IPS-18a (cell line): ENCODE data around the gene SLC25A34.
"Not testable (repeated sequence)": the region's sequence is repeated elsewhere in the genome, so short reads cannot be mapped to it uniquely, and the experiment has no call there.

Source experiments
- H3K27ac ChIP-seq: one replicate; pipeline ENCODE4 v1.5.1; 2013; ENCODE audit warnings: low read length
- H3K27me3 ChIP-seq: one replicate; pipeline ENCODE4 v1.6.1; 2013; ENCODE audit warnings: mild to moderate bottlenecking, low read length; ENCODE audit not compliant: control insufficient read depth, insufficient read depth
- H3K36me3 ChIP-seq: one replicate; pipeline ENCODE4 v1.6.1; 2013; ENCODE audit warnings: low read depth, low read length; ENCODE audit not compliant: control insufficient read depth
- H3K4me1 ChIP-seq: one replicate; pipeline ENCODE4 v1.6.1; 2013; ENCODE audit warnings: low read depth, low read length; ENCODE audit not compliant: control insufficient read depth
- H3K4me3 ChIP-seq: one replicate; pipeline ENCODE4 v1.5.1; 2013; ENCODE audit warnings: low read length
- H3K9ac ChIP-seq: one replicate; pipeline ENCODE4 v1.6.1; 2013; ENCODE audit warnings: mild to moderate bottlenecking, low read length, moderate library complexity
- H3K9me3 ChIP-seq: one replicate; pipeline ENCODE4 v1.6.1; 2013; ENCODE audit warnings: low read depth, low read length; ENCODE audit not compliant: control insufficient read depth

The SLC25A34 gene

GRCh38 chr1:15736038-15736891 is at the start of gene SLC25A34:
TSS of gene SLC25A34 (plus strand) at chr1:15736258. CDS start at chr1:15736486, 228 bp downstream.
- H3K27ac ChIP-seq, result no peak within 1 kb of the TSS
- H3K27me3 ChIP-seq, result no peaks in the 10 kb centered on the region
- no peak within 1 kb of the TSS for H3K9ac ChIP-seq
- peaks cover 12% of the 10 kb centered on the region for H3K36me3 ChIP-seq
- no peaks in the 10 kb centered on the region for H3K4me1 ChIP-seq
- no peaks in the 10 kb centered on the region for H3K9me3 ChIP-seq
- no peak within 1 kb of the TSS for H3K4me3 ChIP-seq

- no peak overlapping the region for H3K4me3 ChIP-seq
- no peaks in the 10 kb centered on the region for H3K27me3 ChIP-seq
- no peak overlapping the region for H3K27ac ChIP-seq
- H3K9ac ChIP-seq, result no peak overlapping the region
- no peaks in the 10 kb centered on the region for H3K4me1 ChIP-seq
- no peaks in the 10 kb centered on the region for H3K9me3 ChIP-seq
- no peaks in the 10 kb centered on the region for H3K36me3 ChIP-seq
Observed at GRCh38 chr1:15687446-15687845, 48.6 kb upstream of the SLC25A34 start.

- Histone ChIP-seq H3K9ac (no peak overlapping the region), H3K27ac (no peak overlapping the region), H3K36me3 (no peaks in the 10 kb centered on the region), H3K4me1 (no peaks in the 10 kb centered on the region), H3K27me3 (no peaks in the 10 kb centered on the region), H3K9me3 (no peaks in the 10 kb centered on the region), H3K4me3 (no peak overlapping the region)
Observed at GRCh38 chr1:15690317-15690716, 45.7 kb upstream of the SLC25A34 start.

GRCh38 chr1:15691434-15692032 is 44.5 kb upstream of the SLC25A34 start:
- no peak overlapping the region for H3K27ac ChIP-seq
- no peak overlapping the region for H3K9ac ChIP-seq
- no peaks in the 10 kb centered on the region for H3K9me3 ChIP-seq
- no peak overlapping the region for H3K4me3 ChIP-seq
- no peaks in the 10 kb centered on the region for H3K27me3 ChIP-seq
- no peaks in the 10 kb centered on the region for H3K36me3 ChIP-seq
- no peaks in the 10 kb centered on the region for H3K4me1 ChIP-seq

- H3K27me3 ChIP-seq, result no peaks in the 10 kb centered on the region
- no peak overlapping the region for H3K4me3 ChIP-seq
- H3K9me3 ChIP-seq, result no peaks in the 10 kb centered on the region
- H3K9ac ChIP-seq, result no peak overlapping the region
- no peaks in the 10 kb centered on the region for H3K36me3 ChIP-seq
- H3K4me1 ChIP-seq, result no peaks in the 10 kb centered on the region
- H3K27ac ChIP-seq, result no peak overlapping the region
Observed at GRCh38 chr1:15692121-15692682, 43.9 kb upstream of the SLC25A34 start.

- Histone ChIP-seq H3K9ac (no peak overlapping the region), H3K27ac (no peak overlapping the region), H3K4me3 (no peak overlapping the region), H3K27me3 (no peaks in the 10 kb centered on the region), H3K4me1 (no peaks in the 10 kb centered on the region), H3K9me3 (no peaks in the 10 kb centered on the region), H3K36me3 (no peaks in the 10 kb centered on the region)
Observed at GRCh38 chr1:15693371-15693770, 42.7 kb upstream of the SLC25A34 start.

GRCh38 chr1:15696956-15697521 is 39.0 kb upstream of the SLC25A34 start:
- Histone ChIP-seq H3K36me3 (no peaks in the 10 kb centered on the region), H3K9ac (no peak overlapping the region), H3K9me3 (no peaks in the 10 kb centered on the region), H3K27ac (no peak overlapping the region), H3K4me1 (no peaks in the 10 kb centered on the region), H3K4me3 (no peak overlapping the region), H3K27me3 (no peaks in the 10 kb centered on the region)

GRCh38 chr1:15698201-15698600 is 37.9 kb upstream of the SLC25A34 start:
- no peaks in the 10 kb centered on the region for H3K4me1 ChIP-seq
- H3K9ac ChIP-seq, result no peak overlapping the region
- H3K27ac ChIP-seq, result no peak overlapping the region
- H3K4me3 ChIP-seq, result no peak overlapping the region
- H3K9me3 ChIP-seq, result no peaks in the 10 kb centered on the region
- H3K36me3 ChIP-seq, result no peaks in the 10 kb centered on the region
- H3K27me3 ChIP-seq, result no peaks in the 10 kb centered on the region

GRCh38 chr1:15699321-15699720 is 36.7 kb upstream of the SLC25A34 start:
- not testable (repeated sequence) for H3K4me1 ChIP-seq, H3K27ac ChIP-seq, H3K27me3 ChIP-seq, H3K4me3 ChIP-seq, H3K36me3 ChIP-seq, H3K9ac ChIP-seq, H3K9me3 ChIP-seq

GRCh38 chr1:15700508-15700907 is 35.5 kb upstream of the SLC25A34 start:
- Histone ChIP-seq H3K27ac (no peak overlapping the region), H3K4me1 (no peaks in the 10 kb centered on the region), H3K9ac (no peak overlapping the region)

GRCh38 chr1:15701784-15702183 is 34.3 kb upstream of the SLC25A34 start:
- no peak overlapping the region for H3K27ac ChIP-seq
- H3K4me1 ChIP-seq, result no peaks in the 10 kb centered on the region
- H3K27me3 ChIP-seq, result no peaks in the 10 kb centered on the region
- H3K4me3 ChIP-seq, result no peak overlapping the region
- no peak overlapping the region for H3K9ac ChIP-seq
- no peaks in the 10 kb centered on the region for H3K9me3 ChIP-seq
- no peaks in the 10 kb centered on the region for H3K36me3 ChIP-seq

More at GRCh38 chr1:15700508-15700907, 35.5 kb upstream of the SLC25A34 start:
- H3K27me3 ChIP-seq, result no peaks in the 10 kb centered on the region
- H3K4me3 ChIP-seq, result no peak overlapping the region
- no peaks in the 10 kb centered on the region for H3K36me3 ChIP-seq
- no peaks in the 10 kb centered on the region for H3K9me3 ChIP-seq
